HCT116 (cell line): ENCODE measurements around the gene MTARC2. TPM values are rescaled to one million over a fixed set of nuclear protein-coding genes. Genes with fewer than 3 reads are reported as not detected.

Experiments
- ATAC-seq: fragments of 200-7000 bp; cut with Tn5 transposase; 2 replicates; pipeline ENCODE4 v1.9.1; 2020; ENCODE audit warnings: mild to moderate bottlenecking, moderate library complexity
- BruUV-seq: library from RNA; stranded (reverse); fragments of 400-500 nt; replicated peaks from 2 replicates; lab custom pipeline; 2021; lab: Mats Ljungman, UMichigan
- CTCF ChIA-PET: fragments of 300-600 bp; sonication (Branson Sonifier 250); formaldehyde crosslinking; loops from one replicate; lab custom pipeline; 2021; ENCODE audit warnings: antibody characterized with exemption; lab: Charles Lee
- POLR2A ChIA-PET: fragments of 300-600, 350-600 bp; sonication (Branson Sonifier 250); formaldehyde crosslinking; loops from one replicate; lab custom pipeline; 2021; ENCODE audit warnings: antibody characterized with exemption; lab: Charles Lee
- RAD21 ChIA-PET, 2 experiments: fragments of 300-600 bp; sonication (Branson Sonifier 250); formaldehyde crosslinking; loops; one replicate each; lab custom pipeline; 2023; ENCODE audit warnings: low total read pairs in 2 of 2; ENCODE audit not compliant: uncharacterized antibody in 2 of 2, unreplicated experiment in 2 of 2, low non-redundant PET in 1 of 2; lab: Charles Lee
- DNase-seq: peaks from one replicate; pipeline ENCODE4 v3.0.0-alpha.2; 2010; ENCODE audit warnings: low read depth, low spot score
- H2AFZ ChIP-seq: fragments of 200-600 bp; shearing (Covaris generic), sonication (generic); 2 replicates; pipeline ENCODE4 v1.6.1; 2017; ENCODE audit warnings: low read depth, mixed run types, mixed read lengths, antibody characterized with exemption, low read length; ENCODE audit not compliant: poor library complexity, severe bottlenecking
- H3K27ac ChIP-seq: 2 replicates; pipeline ENCODE4 v1.5.1; 2012; ENCODE audit warnings: low read depth, low read length
- H3K27me3 ChIP-seq: fragments of 200-600 bp; sonication (generic); 2 replicates; pipeline ENCODE4 v1.6.1; 2016; ENCODE audit warnings: mixed run types, low read length, mixed read lengths; ENCODE audit not compliant: insufficient read depth
- H3K36me3 ChIP-seq, 2 experiments: fragments of 200-500 bp in 1 of 2; fragments of 200-600 bp in 1 of 2; sonication (Bioruptor generic) in 1 of 2; sonication (generic) in 1 of 2; 2 replicates each; pipeline versions ENCODE4 v1.5.1 to v1.6.1; 2014 to 2016; ENCODE audit warnings: low read length in 2 of 2, inconsistent platforms in 1 of 2, mixed read lengths in 1 of 2, mixed run types in 1 of 2; ENCODE audit not compliant: insufficient read depth in 2 of 2, control insufficient read depth in 1 of 2
- H3K4me1 ChIP-seq, 2 experiments: fragments of 200-600 bp in 1 of 2; sonication (generic) in 1 of 2; 2 replicates each; pipeline versions ENCODE4 v1.5.1 to v1.6.1; 2012 to 2017; ENCODE audit warnings: low read length in 2 of 2, inconsistent platforms in 1 of 2, mild to moderate bottlenecking in 1 of 2, mixed read lengths in 1 of 2, mixed run types in 1 of 2, moderate library complexity in 1 of 2; ENCODE audit not compliant: insufficient read depth in 2 of 2, control insufficient read depth in 1 of 2
- H3K4me2 ChIP-seq: fragments of 200-600 bp; sonication (generic); 2 replicates; pipeline ENCODE4 v1.6.1; 2017; ENCODE audit warnings: mixed run types, low read length, mixed read lengths
- H3K4me3 ChIP-seq, 2 experiments: fragments of 200-600 bp in 1 of 2; sonication (generic) in 1 of 2; replicated peaks in 1 of 2; 2 replicates each; pipeline ENCODE4 v1.5.1; 2011 to 2016; ENCODE audit warnings: low read length in 2 of 2, control low read depth in 1 of 2, low read depth in 1 of 2, mild to moderate bottlenecking in 1 of 2, mixed read lengths in 1 of 2, mixed run types in 1 of 2
- H3K79me2 ChIP-seq: fragments of 200-600 bp; sonication (generic); 2 replicates; pipeline ENCODE4 v1.6.1; 2017; ENCODE audit warnings: mild to moderate bottlenecking, mixed run types, low read length, moderate library complexity, mixed read lengths; ENCODE audit not compliant: insufficient read depth
- H3K9ac ChIP-seq: fragments of 200-600 bp; sonication (generic); 2 replicates; pipeline ENCODE4 v1.6.1; 2016; ENCODE audit warnings: low read length, mixed read lengths
- H3K9me2 ChIP-seq: fragments of 200-600 bp; sonication (generic), shearing (Covaris generic); 2 replicates; pipeline ENCODE4 v1.6.1; 2017; ENCODE audit warnings: mixed run types, mild to moderate bottlenecking, moderate library complexity; ENCODE audit not compliant: insufficient read depth
- H3K9me3 ChIP-seq, 2 experiments: fragments of 200-500 bp in 1 of 2; fragments of 200-600 bp in 1 of 2; sonication (Bioruptor generic) in 1 of 2; sonication (generic) in 1 of 2; 2 replicates each; pipeline ENCODE4 v1.6.1; 2014 to 2017; ENCODE audit warnings: low read length in 2 of 2, mixed read lengths in 2 of 2, inconsistent platforms in 1 of 2, low read depth in 1 of 2, mild to moderate bottlenecking in 1 of 2, mixed run types in 1 of 2, moderate library complexity in 1 of 2; ENCODE audit not compliant: control insufficient read depth in 1 of 2, insufficient read depth in 1 of 2
- H4K20me1 ChIP-seq: fragments of 200-600 bp; sonication (generic), shearing (Covaris generic); 2 replicates; pipeline ENCODE4 v1.6.1; 2017; ENCODE audit warnings: mixed run types, mild to moderate bottlenecking, moderate library complexity; ENCODE audit not compliant: insufficient read depth
- EZH2 ChIP-seq: fragments of 200-600 bp; sonication (generic); IDR thresholded peaks from 2 replicates; pipeline ENCODE4 v1.6.1; 2017; ENCODE audit warnings: antibody characterized with exemption, mixed run types
- FOSL1 ChIP-seq: IDR thresholded peaks from 2 replicates; pipeline ENCODE4 v1.6.1; 2012; ENCODE audit warnings: low read depth
- SP1 ChIP-seq: IDR thresholded peaks from 2 replicates; pipeline ENCODE4 v1.6.1; 2012; ENCODE audit warnings: low read depth
- TCF7L2 ChIP-seq: IDR thresholded peaks from 2 replicates; pipeline ENCODE4 v1.7.0; 2011; ENCODE audit warnings: borderline replicate concordance, inconsistent platforms; ENCODE audit not compliant: insufficient read depth, insufficient read length; ENCODE audit errors: extremely low read depth
- ZFX ChIP-seq: fragments of 450-650 bp; IDR thresholded peaks from 2 replicates; pipeline ENCODE4 v1.6.1; 2017
- intact Hi-C: fragments of 100-400 bp; cut with micrococcal nuclease; formaldehyde crosslinking; loops from 2 replicates; pipeline ENCODE4 v1.10.0; 2022
- total RNA-seq: library from RNA; stranded (reverse); gene quantifications from one replicate; pipeline ENCODE4 v1.2.1, GENCODE V29; 2021; ENCODE audit not compliant: unreplicated experiment
- TF ChIP-seq, protein P1 (sequence below): IDR thresholded peaks from 2 replicates; pipeline ENCODE4 v1.6.1; 2012

The MTARC2 gene
- total RNA-seq, 1 experiment from 2014 or later: 16.6 TPM

DNA sequence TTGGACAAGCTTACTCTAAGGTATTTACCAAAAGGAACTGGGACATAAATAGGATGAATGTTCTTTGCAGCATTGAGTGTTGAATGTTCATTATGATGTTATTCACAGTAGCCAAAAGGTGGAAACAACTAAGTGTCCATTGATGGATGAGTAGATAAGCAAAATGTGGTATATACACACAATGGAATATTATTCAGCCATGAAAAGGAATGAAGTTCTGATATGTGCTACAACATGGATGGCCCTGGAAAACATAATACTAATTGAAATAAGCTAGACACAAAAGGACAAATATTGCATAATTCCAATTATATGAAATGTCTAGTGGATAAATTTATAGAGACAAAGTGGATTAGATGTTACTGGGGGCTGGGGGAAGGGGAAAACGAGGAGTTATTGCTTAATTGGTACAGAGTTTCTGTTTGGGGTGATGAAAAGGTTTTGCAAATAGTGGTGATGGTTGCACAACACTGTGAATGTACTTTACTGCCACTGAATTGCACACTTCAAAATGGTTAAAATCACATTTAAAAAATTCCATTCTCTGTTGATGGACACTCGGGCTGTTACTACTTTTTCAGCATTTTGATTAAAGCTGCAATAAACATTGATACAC lies 41.5 kb downstream of the MTARC2 start:
- peaks cover 13% of the 10 kb centered on the region for H3K79me2 ChIP-seq
- no peak overlapping the region for H2AFZ ChIP-seq
- BruUV-seq: no TSS peak
- H3K36me3 ChIP-seq: no peaks in the 10 kb centered on the region
- no peaks in the 10 kb centered on the region for H4K20me1 ChIP-seq
- TF ChIP-seq SP1 (no peak), FOSL1 (no peak), TCF7L2 (no peak), ZFX (no peak)
- TF ChIP-seq, protein P1, sequence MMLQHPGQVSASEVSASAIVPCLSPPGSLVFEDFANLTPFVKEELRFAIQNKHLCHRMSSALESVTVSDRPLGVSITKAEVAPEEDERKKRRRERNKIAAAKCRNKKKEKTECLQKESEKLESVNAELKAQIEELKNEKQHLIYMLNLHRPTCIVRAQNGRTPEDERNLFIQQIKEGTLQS: no peak
- TF ChIP-seq, all 23 proteins: peak for 0
- no peak for DNase-seq
- no peaks in the 10 kb centered on the region for H3K9me3 ChIP-seq
- no peak overlapping the region for H3K4me2 ChIP-seq
- intact Hi-C loops: no loop called here
- no peak for ATAC-seq
- H3K9me2 ChIP-seq: no peaks in the 10 kb centered on the region
- H3K9ac ChIP-seq: no peak overlapping the region
- ChIA-PET RAD21 (no interaction called here), CTCF (no interaction called here), POLR2A (no interaction called here)
- no peaks in the 10 kb centered on the region for H3K27me3 ChIP-seq
- H3K27ac ChIP-seq: no peak overlapping the region
- no peak overlapping the region for H3K4me3 ChIP-seq
- peaks cover 11 to 25% of the 10 kb centered on the region in 2 experiments for H3K4me1 ChIP-seq

DNA sequence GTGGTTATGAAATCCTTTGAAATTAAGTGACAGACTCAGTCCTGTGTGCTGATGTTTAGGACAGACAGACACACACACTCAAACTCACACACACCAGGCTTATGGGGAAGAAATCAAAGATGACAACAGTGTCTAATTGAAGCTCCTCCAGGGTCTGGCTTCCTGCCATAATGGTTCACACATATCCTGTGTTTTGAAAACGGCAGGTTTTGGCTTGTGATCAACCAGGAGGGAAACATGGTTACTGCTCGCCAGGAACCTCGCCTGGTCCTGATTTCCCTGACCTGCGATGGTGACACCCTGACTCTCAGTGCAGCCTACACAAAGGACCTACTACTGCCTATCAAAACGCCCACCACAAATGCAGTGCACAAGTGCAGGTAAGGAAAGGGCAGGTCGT lies 43.2 kb downstream of the MTARC2 start:
- Histone ChIP-seq H3K36me3 (no peaks in the 10 kb centered on the region), H3K4me1 (peaks cover 10 to 24% of the 10 kb centered on the region in 2 experiments), H3K27ac (no peak overlapping the region), H2AFZ (no peak overlapping the region), H3K27me3 (no peaks in the 10 kb centered on the region), H4K20me1 (no peaks in the 10 kb centered on the region), H3K9ac (no peak overlapping the region), H3K9me2 (no peaks in the 10 kb centered on the region), H3K9me3 (no peaks in the 10 kb centered on the region), H3K4me3 (no peak overlapping the region), H3K4me2 (no peak overlapping the region), H3K79me2 (peaks cover 13% of the 10 kb centered on the region)
- TF ChIP-seq EZH2 (no peak), TCF7L2 (no peak)
- POLR2A ChIA-PET: no interaction called here
- BruUV-seq: no TSS peak
- DNase-seq (no peak), ATAC-seq (no peak)
- RAD21 ChIA-PET: no interaction called here
- intact Hi-C loops: no loop called here
- CTCF ChIA-PET: no interaction called here
